ENCODE measurements around the gene THSD4. TPM values are rescaled to one million over a fixed set of nuclear protein-coding genes. Genes with fewer than 3 reads are reported as not detected.

Gene THSD4
- total RNA-seq, 1 donor from 2014 or later: 1.4 TPM

DNA sequence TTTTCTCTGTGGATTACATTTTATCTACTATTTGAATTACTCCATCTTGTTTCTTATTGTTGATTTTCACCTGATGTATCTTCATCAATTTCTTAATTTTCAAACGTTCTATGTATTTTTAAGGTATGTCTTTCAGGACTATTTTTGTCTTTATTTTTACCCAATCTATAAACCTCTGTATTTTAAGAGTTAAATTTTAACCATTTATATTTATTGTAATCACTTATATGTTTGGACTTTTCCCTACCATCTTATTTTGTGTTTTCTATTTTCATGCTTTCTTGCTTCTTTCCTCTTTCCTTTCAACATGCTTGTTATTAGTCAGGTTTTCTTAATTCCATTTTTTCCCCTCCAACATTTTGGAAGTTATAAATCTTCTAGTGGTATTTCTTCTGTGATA is 645.6 kb downstream of the THSD4 start:
- TF ChIP-seq, protein P1, sequence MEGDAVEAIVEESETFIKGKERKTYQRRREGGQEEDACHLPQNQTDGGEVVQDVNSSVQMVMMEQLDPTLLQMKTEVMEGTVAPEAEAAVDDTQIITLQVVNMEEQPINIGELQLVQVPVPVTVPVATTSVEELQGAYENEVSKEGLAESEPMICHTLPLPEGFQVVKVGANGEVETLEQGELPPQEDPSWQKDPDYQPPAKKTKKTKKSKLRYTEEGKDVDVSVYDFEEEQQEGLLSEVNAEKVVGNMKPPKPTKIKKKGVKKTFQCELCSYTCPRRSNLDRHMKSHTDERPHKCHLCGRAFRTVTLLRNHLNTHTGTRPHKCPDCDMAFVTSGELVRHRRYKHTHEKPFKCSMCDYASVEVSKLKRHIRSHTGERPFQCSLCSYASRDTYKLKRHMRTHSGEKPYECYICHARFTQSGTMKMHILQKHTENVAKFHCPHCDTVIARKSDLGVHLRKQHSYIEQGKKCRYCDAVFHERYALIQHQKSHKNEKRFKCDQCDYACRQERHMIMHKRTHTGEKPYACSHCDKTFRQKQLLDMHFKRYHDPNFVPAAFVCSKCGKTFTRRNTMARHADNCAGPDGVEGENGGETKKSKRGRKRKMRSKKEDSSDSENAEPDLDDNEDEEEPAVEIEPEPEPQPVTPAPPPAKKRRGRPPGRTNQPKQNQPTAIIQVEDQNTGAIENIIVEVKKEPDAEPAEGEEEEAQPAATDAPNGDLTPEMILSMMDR (conservative IDR thresholded peaks at IDR 0.05): no peak
- no peak for DNase-seq (ENCODE audit: low read depth, low spot score)
- H3K27ac Mint-ChIP-seq (ENCODE audit: unreplicated experiment): no peak overlapping the region
- H3K9me3 Mint-ChIP-seq: peaks cover 12% of the 10 kb centered on the region
- no peak overlapping the region for H3K4me3 Mint-ChIP-seq
- H3K27me3 Mint-ChIP-seq (ENCODE audit: low read depth): no peaks in the 10 kb centered on the region
- no peaks in the 10 kb centered on the region for H3K4me1 Mint-ChIP-seq
- peaks cover 10% of the 10 kb centered on the region for H3K36me3 Mint-ChIP-seq (ENCODE audit: low read depth)

GRCh38 chr15:71761649-71762048 is 646.4 kb downstream of the THSD4 start:
- no peaks in the 10 kb centered on the region for H3K27me3 Mint-ChIP-seq (ENCODE audit: low read depth)
- H3K9me3 Mint-ChIP-seq: peaks cover 12% of the 10 kb centered on the region
- DNase-seq (ENCODE audit: low read depth, low spot score): no peak
- no peak overlapping the region for H3K27ac Mint-ChIP-seq (ENCODE audit: unreplicated experiment)
- H3K4me3 Mint-ChIP-seq: no peak overlapping the region
- H3K4me1 Mint-ChIP-seq: no peaks in the 10 kb centered on the region
- TF ChIP-seq, protein P1 (conservative IDR thresholded peaks at IDR 0.05): no peak
- peaks cover 10% of the 10 kb centered on the region for H3K36me3 Mint-ChIP-seq (ENCODE audit: low read depth)

DNA sequence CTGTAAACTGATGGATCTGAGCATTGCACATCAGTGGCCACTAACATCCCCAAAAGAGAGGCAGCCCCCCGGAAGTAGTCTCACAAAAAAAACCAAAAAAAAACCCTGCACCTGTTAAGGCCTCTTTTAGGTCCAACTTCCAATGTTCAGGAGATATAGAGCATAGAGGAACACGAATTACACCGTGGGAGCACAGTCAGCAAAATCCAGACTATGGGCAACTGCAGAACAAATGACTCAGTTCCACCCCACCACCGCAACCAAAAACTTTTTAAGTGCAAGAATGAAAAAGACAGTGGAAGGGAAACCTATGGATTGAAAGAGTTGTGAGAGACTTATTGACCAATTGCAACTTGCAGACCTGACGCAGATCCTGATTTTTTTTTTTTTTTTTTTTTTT is 652.9 kb downstream of the THSD4 start:
- Mint-ChIP-seq H3K27me3 (ENCODE audit: low read depth) (no peaks in the 10 kb centered on the region), H3K4me3 (no peak overlapping the region), H3K36me3 (ENCODE audit: low read depth) (peaks cover 4% of the 10 kb centered on the region), H3K9me3 (peaks cover 5% of the 10 kb centered on the region), H3K4me1 (no peaks in the 10 kb centered on the region), H3K27ac (ENCODE audit: unreplicated experiment) (no peak overlapping the region)
- no peak for DNase-seq (ENCODE audit: low read depth, low spot score)
- TF ChIP-seq, protein P1 (conservative IDR thresholded peaks at IDR 0.05): no peak

DNA sequence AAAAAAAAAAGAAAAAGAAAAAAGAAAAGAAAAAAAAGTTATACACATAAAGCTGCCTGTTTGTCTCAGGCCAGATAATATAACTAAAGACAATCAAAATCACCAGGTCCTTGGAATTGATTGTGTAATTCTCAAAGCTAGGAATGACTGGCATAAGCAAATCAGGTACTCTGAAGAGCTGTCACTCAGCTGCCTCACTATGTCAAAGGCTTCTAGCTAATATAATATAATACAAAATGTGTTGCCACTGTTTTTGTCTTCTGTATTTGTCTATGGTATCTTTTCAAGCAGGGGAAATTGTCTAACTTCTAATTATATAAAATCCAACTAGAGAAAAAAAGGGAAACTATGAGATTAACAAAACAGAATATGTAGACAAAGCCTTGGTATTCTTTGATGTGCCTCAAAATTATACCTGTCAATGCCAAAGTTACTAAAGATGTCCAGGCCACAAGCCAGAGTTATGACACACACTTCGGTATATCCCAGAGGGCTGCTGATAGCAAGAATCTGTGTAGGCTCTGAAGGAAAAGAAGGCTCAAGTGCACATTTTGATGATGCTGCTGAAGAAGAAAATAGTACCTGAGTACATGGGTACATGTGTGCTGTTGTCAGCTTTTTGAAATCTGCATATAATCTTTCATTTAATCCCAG is 658.1 kb downstream of the THSD4 start:
- no peak overlapping the region for H3K27ac Mint-ChIP-seq (ENCODE audit: unreplicated experiment)
- no peak overlapping the region for H3K4me3 Mint-ChIP-seq
- no peaks in the 10 kb centered on the region for H3K27me3 Mint-ChIP-seq (ENCODE audit: low read depth)
- TF ChIP-seq, protein P1 (conservative IDR thresholded peaks at IDR 0.05): no peak
- no peaks in the 10 kb centered on the region for H3K4me1 Mint-ChIP-seq
- no peak for DNase-seq (ENCODE audit: low read depth, low spot score)
- H3K36me3 Mint-ChIP-seq (ENCODE audit: low read depth): peaks cover under 1% of the 10 kb centered on the region
- peaks cover under 1% of the 10 kb centered on the region for H3K9me3 Mint-ChIP-seq

- no peak overlapping the region for H3K27ac Mint-ChIP-seq (ENCODE audit: unreplicated experiment)
- no peaks in the 10 kb centered on the region for H3K36me3 Mint-ChIP-seq (ENCODE audit: low read depth)
- TF ChIP-seq, protein P1 (conservative IDR thresholded peaks at IDR 0.05): no peak
- DNase-seq (ENCODE audit: low read depth, low spot score): no peak
- H3K27me3 Mint-ChIP-seq (ENCODE audit: low read depth): peaks cover 6% of the 10 kb centered on the region
- no peak overlapping the region for H3K4me3 Mint-ChIP-seq
- H3K4me1 Mint-ChIP-seq: peaks cover 8% of the 10 kb centered on the region
- H3K9me3 Mint-ChIP-seq: no peaks in the 10 kb centered on the region
Measured at GRCh38 chr15:71775856-71776255, 660.6 kb downstream of the THSD4 start.
